Cerebellar cortex (tissue), 1 donor: ENCODE measurements around the gene S100A8.

Source experiments
- DNase-seq: peaks from one replicate; pipeline ENCODE4 v3.0.0-alpha.2; 2015; ENCODE audit warnings: low spot score

The S100A8 gene

GRCh38 chr1:153389973-153390879 lies 647 bp downstream of the S100A8 start:
- no peak for DNase-seq

- DNase-seq, result no peak
Observed at GRCh38 chr1:153389401-153389800, 1.5 kb downstream of the S100A8 start.

- DNase-seq, result no peak
Observed at GRCh38 chr1:153387785-153388184, 3.1 kb downstream of the S100A8 start.

- DNase-seq, result no peak
Observed at GRCh38 chr1:153387001-153387400, 3.9 kb downstream of the S100A8 start.

DNA sequence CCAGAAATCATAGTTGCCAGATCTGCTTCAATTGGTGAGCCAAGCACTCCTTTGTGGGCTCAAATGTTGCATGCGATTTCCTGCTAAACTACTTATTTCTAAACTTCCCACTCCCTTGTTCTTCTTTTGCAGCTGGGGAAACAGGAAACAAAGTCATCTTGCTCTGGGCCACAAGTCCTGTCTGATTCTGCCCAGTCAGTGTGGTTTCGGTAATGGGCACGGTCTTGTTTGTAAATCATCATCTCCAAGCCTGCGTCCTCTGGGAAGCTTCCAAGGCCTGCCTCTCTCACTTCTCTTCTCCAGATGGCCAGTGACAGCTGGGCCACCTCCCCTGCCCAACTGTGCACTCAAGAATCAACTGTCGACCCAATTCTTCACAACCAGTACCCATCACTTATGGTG lies 4.4 kb downstream of the S100A8 start:
- DNase-seq, result peak; percentile 4

DNA sequence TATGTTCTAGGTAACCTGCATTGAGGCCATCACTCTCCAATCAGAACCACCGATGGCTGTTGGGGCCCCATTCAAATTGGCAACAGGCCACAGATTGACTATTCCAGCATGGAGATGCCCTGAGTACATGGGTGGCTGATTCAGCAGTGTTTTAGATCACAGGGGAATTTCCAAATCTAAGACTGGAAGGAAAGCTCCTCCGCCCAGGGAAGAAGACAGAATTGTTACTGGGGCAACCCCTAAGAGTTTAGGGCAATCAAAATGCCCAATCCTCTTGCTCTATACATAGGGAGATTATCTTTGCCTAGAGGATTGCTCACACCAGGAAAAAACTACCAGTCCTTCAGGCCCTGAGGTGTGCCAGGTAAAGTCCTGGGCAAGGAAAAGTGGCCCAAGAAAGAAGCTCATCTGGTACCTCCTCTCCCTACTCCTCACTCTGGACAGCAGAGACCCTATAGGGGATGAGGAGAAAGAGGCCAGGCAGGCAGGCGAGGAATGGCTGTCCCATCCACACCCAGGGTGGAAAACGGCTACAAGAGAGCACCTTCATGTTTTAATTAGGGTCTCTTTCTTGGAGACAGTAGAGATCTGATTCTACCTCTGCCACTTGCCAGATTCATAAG lies 5.8 kb downstream of the S100A8 start:
- DNase-seq, result no peak

DNA sequence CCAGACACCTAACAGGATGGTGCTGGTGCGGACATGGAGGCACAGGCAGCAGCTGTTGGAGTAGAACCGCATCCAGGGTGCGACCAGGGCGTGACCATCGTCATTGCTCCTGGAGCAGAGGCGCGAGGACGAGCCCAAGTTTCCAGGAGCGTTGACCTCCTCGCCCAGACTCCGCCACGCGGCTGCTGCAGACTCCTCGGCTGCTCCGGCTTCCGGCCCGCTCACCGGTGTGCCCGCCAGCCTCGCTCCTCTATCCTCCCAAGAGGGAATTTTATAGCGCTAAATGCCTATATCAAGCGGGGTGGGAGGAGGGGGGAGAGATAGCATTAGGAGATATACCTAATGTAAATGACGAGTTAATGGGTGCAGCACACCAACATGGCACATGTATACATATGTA lies 10.2 kb downstream of the S100A8 start:
- no peak for DNase-seq

DNA sequence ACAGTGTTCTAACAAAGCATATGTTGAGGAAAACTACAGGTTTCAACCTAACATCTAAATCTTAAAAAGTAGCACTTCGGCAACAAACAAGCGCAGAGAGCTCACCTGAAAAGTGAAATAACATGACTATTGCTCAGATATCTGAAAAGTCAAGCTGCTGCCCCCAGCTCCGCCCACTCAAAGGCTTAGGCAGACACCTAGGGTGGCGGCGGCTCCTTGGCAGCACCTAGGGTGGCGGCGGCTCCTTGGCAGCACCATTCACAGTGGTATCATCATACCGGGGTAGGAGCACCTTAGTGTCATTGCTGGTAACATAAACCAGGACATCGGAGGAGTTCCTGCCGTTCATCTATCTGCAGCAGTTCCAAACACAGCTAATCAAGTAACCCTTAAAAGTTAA lies 11.3 kb downstream of the S100A8 start:
- DNase-seq, result no peak

GRCh38 chr1:153375511-153375910 lies 15.4 kb downstream of the S100A8 start, which contains the start of gene S100A12:
Gene S100A12, minus strand, starts transcription at chr1:153375621. Its CDS starts 1,029 bp downstream, at chr1:153374592.
- DNase-seq, result no peak

DNA sequence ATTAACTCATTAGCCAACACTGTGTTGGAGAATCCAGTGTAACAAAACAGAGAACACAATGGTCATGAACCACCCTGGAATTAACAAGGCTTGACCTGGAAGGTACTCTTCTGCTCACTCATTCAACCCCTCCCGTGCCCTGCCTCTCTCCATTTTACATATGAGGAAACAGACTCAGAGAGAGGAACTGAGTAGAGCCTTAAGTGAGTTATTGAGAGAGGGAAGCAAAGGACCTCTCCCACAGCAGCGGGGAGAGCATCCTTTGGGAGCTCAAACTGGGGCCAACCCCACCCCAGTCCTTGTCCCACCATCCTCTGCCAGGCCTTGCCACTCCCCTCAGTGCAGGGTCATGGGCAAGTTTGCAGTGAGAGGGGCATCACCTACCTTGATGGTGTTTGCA lies 16.8 kb downstream of the S100A8 start:
- no peak for DNase-seq

- no peak for DNase-seq
Observed at GRCh38 chr1:153372571-153372970, 18.3 kb downstream of the S100A8 start.

DNA sequence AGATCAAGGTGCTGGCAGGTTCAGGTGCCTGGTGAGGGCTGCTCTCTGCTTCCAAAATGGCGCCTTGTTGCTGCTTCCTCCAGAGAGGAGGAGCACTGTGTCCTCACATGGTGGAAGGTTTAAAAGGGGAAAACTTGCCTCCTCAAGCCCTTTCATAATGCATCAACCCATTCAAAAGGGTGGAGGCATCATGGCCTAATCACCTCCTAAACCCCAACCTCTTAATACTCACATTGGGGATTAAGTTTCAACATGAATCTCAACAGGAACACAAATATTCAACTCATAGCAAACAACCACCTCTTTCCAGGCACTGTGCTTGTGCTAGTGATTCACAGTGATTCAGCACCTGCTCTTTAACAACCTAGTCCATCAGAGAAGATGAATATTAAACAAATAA lies 19.6 kb downstream of the S100A8 start:
- DNase-seq, result no peak

- DNase-seq, result no peak
Observed at GRCh38 chr1:153370146-153370545, 20.7 kb downstream of the S100A8 start.

DNA sequence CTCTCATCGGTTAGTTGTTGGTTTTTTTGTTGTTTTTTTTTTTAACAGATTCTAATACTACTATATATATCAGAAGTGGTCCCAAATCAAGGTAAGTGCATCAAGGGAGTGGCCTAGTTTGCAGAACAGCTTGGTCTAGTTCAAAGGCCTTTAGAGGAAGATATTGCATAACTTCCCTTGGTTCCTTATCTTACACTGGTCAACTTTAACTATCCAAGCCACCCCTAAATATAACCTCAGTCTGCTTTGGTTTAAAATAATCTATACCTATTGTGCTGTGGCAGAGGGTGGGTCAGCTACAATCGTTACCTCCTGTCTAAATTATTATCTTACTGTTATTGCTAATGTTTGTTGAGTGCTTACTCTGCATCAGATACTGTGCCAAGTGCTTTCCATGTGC lies 22.4 kb downstream of the S100A8 start:
- DNase-seq, result no peak

GRCh38 chr1:153367090-153367489 lies 23.8 kb downstream of the S100A8 start:
- no peak for DNase-seq

GRCh38 chr1:153366261-153366660 lies 24.6 kb downstream of the S100A8 start:
- no peak for DNase-seq

- no peak for DNase-seq
Observed at GRCh38 chr1:153365696-153366095, 25.2 kb downstream of the S100A8 start.

- no peak for DNase-seq
Observed at GRCh38 chr1:153364766-153365666, 25.9 kb downstream of the S100A8 start.

GRCh38 chr1:153364156-153364555 lies 26.7 kb downstream of the S100A8 start:
- DNase-seq, result no peak

GRCh38 chr1:153363641-153364040 lies 27.2 kb downstream of the S100A8 start:
- DNase-seq, result no peak

GRCh38 chr1:153362187-153362775 lies 28.6 kb downstream of the S100A8 start:
- no peak for DNase-seq
